B cell (primary cell): ENCODE data around the gene INPP5B. TPM values are rescaled to one million over a fixed set of nuclear protein-coding genes. Genes with fewer than 3 reads are reported as not detected.
"Not testable (repeated sequence)": the region's sequence is repeated elsewhere in the genome, so short reads cannot be mapped to it uniquely, and the experiment has no call there.

Experiments
- ATAC-seq: fragments of 200-7000 bp; cut with Tn5 transposase; one replicate; pipeline ENCODE4 v1.10.0; 2021; ENCODE audit warnings: low read depth, mild to moderate bottlenecking, moderate number of reproducible peaks, moderate library complexity
- CTCF ChIA-PET: fragments of 350-600 bp; sonication (Branson Sonifier 250); formaldehyde crosslinking; loops from one replicate; lab custom pipeline; 2021; ENCODE audit warnings: antibody characterized with exemption, inconsistent platforms; lab: Charles Lee
- POLR2A ChIA-PET: fragments of 350-600 bp; sonication (Branson Sonifier 250); formaldehyde crosslinking; loops from one replicate; lab custom pipeline; 2021; ENCODE audit warnings: antibody characterized with exemption; lab: Charles Lee
- DNase-seq: peaks from one replicate; pipeline ENCODE4 v3.0.0; 2013
- H2AFZ ChIP-seq: 2 replicates; pipeline ENCODE4 v1.6.1; 2012; ENCODE audit warnings: mild to moderate bottlenecking, low read depth, low read length; ENCODE audit not compliant: insufficient read depth, poor library complexity, severe bottlenecking
- H3K27ac ChIP-seq, 2 donors: 1 replicate in 1 of 2; 2 replicates in 1 of 2; pipeline ENCODE4 v1.5.1; 2012 to 2013; ENCODE audit warnings: low read length in 2 of 2, mild to moderate bottlenecking in 2 of 2, moderate library complexity in 1 of 2
- H3K27me3 ChIP-seq, 4 experiments: fragments of 200-600 bp in 1 of 4; sonication (generic) in 1 of 4; replicated peaks in 1 of 4; 1 replicate in 2 of 4; 2 replicates in 2 of 4; pipeline versions ENCODE4 v1.6.1 to v1.7.0; 2013 to 2016; ENCODE audit warnings: low read length in 3 of 4, mild to moderate bottlenecking in 2 of 4, mixed read lengths in 1 of 4, moderate library complexity in 1 of 4; ENCODE audit not compliant: insufficient read depth in 4 of 4, control insufficient read depth in 3 of 4; ENCODE audit errors: control extremely low read depth in 1 of 4
- H3K36me3 ChIP-seq, 2 experiments: replicated peaks in 1 of 2; 1 replicate in 1 of 2; 2 replicates in 1 of 2; pipeline versions ENCODE4 v1.6.1 to v1.7.1; 2013; ENCODE audit warnings: low read length in 1 of 2; ENCODE audit not compliant: insufficient read depth in 2 of 2, control insufficient read depth in 1 of 2; ENCODE audit errors: control extremely low read depth in 1 of 2, extremely low read depth in 1 of 2
- H3K4me1 ChIP-seq, 2 donors: fragments of 200-600 bp in 1 of 2; sonication (generic) in 1 of 2; 1 replicate in 1 of 2; 2 replicates in 1 of 2; pipeline versions ENCODE4 v1.5.1 to v1.6.1; 2013 to 2017; ENCODE audit warnings: low read length in 2 of 2; ENCODE audit not compliant: control insufficient read depth in 2 of 2, insufficient read depth in 2 of 2
- H3K4me2 ChIP-seq: replicated peaks from 2 replicates; pipeline ENCODE3; 2012; ENCODE audit warnings: mild to moderate bottlenecking, low read depth, low read length; ENCODE audit not compliant: poor library complexity, severe bottlenecking
- H3K4me3 ChIP-seq, 5 experiments: fragments of 200-600 bp in 1 of 5; sonication (generic) in 1 of 5; 1 replicate in 3 of 5; 2 replicates in 2 of 5; pipeline versions ENCODE4 v1.5.1 to v1.7.0; 2011 to 2016; ENCODE audit warnings: low read length in 4 of 5, mild to moderate bottlenecking in 4 of 5, low read depth in 2 of 5, control low read depth in 1 of 5, moderate library complexity in 1 of 5; ENCODE audit not compliant: insufficient read depth in 1 of 5; ENCODE audit errors: control extremely low read depth in 1 of 5, extremely low read depth in 1 of 5
- H3K79me2 ChIP-seq: fragments of 200-600 bp; sonication (generic); one replicate; pipeline ENCODE4 v1.6.0; 2016; ENCODE audit warnings: low read length; ENCODE audit not compliant: control insufficient read depth, insufficient read depth
- H3K9ac ChIP-seq: fragments of 200-600 bp; sonication (generic); 2 replicates; pipeline ENCODE4 v1.6.1; 2017; ENCODE audit warnings: mild to moderate bottlenecking, low read length, moderate library complexity
- H3K9me3 ChIP-seq, 3 donors: one replicate each; pipeline versions ENCODE4 v1.6.1 to v1.7.1; 2013; ENCODE audit warnings: low read length in 2 of 3; ENCODE audit not compliant: control insufficient read depth in 2 of 3, insufficient read depth in 1 of 3; ENCODE audit errors: control extremely low read depth in 1 of 3
- H4K20me1 ChIP-seq: 2 replicates; pipeline ENCODE4 v1.6.0; 2012; ENCODE audit warnings: mild to moderate bottlenecking, low read length; ENCODE audit not compliant: insufficient read depth, control insufficient read depth, poor library complexity, severe bottlenecking
- H3K27ac Mint-ChIP-seq: one replicate; pipeline ENCODE4 v1.8.0; 2021; ENCODE audit warnings: mixed read lengths
- H3K27me3 Mint-ChIP-seq: one replicate; pipeline ENCODE4 v1.8.0; 2021; ENCODE audit warnings: mixed read lengths
- H3K4me1 Mint-ChIP-seq: one replicate; pipeline ENCODE4 v1.8.0; 2021; ENCODE audit warnings: mixed read lengths
- H3K4me3 Mint-ChIP-seq: one replicate; pipeline ENCODE4 v1.8.0; 2021; ENCODE audit warnings: mixed read lengths
- H3K9me3 Mint-ChIP-seq: one replicate; pipeline ENCODE4 v1.8.0; 2022; ENCODE audit warnings: mixed read lengths; ENCODE audit not compliant: insufficient read depth
- WGBS: methylation state at CpG from one replicate; pipeline ENCODE4 v1.1.5; 2013; ENCODE audit warnings: missing lambda C conversion rate; ENCODE audit not compliant: insufficient coverage; 5-methylcytosine and 5-hydroxymethylcytosine counted together
- intact Hi-C: fragments of 100-400 bp; cut with micrococcal nuclease; formaldehyde crosslinking; loops from one replicate; pipeline ENCODE4 v1.10.0; 2022
- polyA plus RNA-seq: library from polyadenylated mRNA; depleted of rRNA; stranded (reverse); fragments of >200 nt; gene quantifications from 2 replicates; pipeline ENCODE4 v1.2.3, GENCODE V29; 2012
- total RNA-seq, 2 donors: library from RNA; stranded (reverse); fragments of 120-200 nt in 1 of 2; gene quantifications; 1 replicate in 1 of 2; 2 replicates in 1 of 2; pipeline versions ENCODE4 v1.2.3 to v1.2.4, GENCODE V29; 2013 to 2022

The INPP5B gene
- total and polyA plus RNA-seq, 2 donors (not counting 1 experiment from before 2014, with no cell fraction given), result 45.4 to 63.3 TPM

DNA sequence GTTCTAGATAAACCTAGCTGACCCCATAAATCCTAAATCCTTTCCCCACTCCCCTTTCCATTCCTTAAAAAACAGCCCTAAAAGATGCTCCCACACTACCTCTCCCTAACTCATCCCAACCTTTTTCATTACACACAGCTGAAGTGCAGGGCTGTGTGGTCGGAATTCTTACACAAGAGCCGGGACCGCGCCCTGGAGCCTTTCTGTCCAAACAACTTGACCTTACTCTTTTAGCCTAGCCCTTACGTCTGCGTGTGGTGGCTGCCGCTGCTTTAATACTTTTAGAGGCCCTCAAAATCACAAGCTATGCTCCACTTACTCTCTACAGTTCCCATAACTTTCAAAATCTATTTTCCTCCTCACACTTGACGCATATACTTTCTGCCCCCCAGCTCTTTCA, 36.0 kb downstream of the INPP5B start:
- H3K9ac ChIP-seq, H3K4me1 ChIP-seq, DNase-seq, H3K36me3 ChIP-seq, H3K4me3 Mint-ChIP-seq, CTCF ChIA-PET, ATAC-seq, H3K4me1 Mint-ChIP-seq, H3K27me3 ChIP-seq, H3K27me3 Mint-ChIP-seq, H3K27ac ChIP-seq, POLR2A ChIA-PET, H3K9me3 Mint-ChIP-seq, H3K4me2 ChIP-seq, H2AFZ ChIP-seq, intact Hi-C loops, H3K4me3 ChIP-seq, H3K27ac Mint-ChIP-seq: not testable (repeated sequence)
- peaks cover 1 to 14% (median 10%) of the 10 kb centered on the region in 3 donors for H3K9me3 ChIP-seq
- H4K20me1 ChIP-seq, result peaks cover 36% of the 10 kb centered on the region
- 86% methylated on average over 8 of the region's 8 CpGs for WGBS
- peaks cover 63% of the 10 kb centered on the region for H3K79me2 ChIP-seq

DNA sequence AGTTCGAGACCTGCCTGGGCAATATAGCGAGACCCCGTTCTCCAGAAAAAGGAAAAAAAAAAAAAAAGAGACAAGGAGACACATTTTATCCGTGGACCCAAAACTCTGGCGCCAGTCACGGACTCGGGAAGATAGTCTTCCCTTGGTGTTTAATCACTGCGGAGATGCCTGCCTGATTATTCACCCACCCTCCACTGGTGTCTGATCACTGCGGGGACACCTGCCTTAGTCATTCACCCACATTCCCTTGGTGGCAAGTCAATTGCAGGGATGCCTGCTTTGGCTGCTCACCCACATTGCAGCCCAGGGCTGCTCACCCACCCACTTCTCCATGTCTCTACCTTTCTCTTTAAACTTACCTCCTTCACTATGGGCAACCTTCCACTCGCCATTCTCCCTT, 38.3 kb downstream of the INPP5B start:
- H3K9ac ChIP-seq, H3K4me1 Mint-ChIP-seq, CTCF ChIA-PET, H3K4me1 ChIP-seq, H3K27me3 ChIP-seq, DNase-seq, H3K27ac Mint-ChIP-seq, H3K36me3 ChIP-seq, H3K27ac ChIP-seq, intact Hi-C loops, ATAC-seq, H3K4me2 ChIP-seq, H3K4me3 ChIP-seq, H3K27me3 Mint-ChIP-seq, H3K9me3 Mint-ChIP-seq, H2AFZ ChIP-seq, POLR2A ChIA-PET, H3K4me3 Mint-ChIP-seq: not testable (repeated sequence)
- 98% methylated on average over 10 of the region's 10 CpGs for WGBS
- Histone ChIP-seq H3K79me2 (peaks cover 39% of the 10 kb centered on the region), H3K9me3 (peaks cover 1 to 18% (median 15%) of the 10 kb centered on the region in 3 donors), H4K20me1 (peaks cover 18% of the 10 kb centered on the region)

DNA sequence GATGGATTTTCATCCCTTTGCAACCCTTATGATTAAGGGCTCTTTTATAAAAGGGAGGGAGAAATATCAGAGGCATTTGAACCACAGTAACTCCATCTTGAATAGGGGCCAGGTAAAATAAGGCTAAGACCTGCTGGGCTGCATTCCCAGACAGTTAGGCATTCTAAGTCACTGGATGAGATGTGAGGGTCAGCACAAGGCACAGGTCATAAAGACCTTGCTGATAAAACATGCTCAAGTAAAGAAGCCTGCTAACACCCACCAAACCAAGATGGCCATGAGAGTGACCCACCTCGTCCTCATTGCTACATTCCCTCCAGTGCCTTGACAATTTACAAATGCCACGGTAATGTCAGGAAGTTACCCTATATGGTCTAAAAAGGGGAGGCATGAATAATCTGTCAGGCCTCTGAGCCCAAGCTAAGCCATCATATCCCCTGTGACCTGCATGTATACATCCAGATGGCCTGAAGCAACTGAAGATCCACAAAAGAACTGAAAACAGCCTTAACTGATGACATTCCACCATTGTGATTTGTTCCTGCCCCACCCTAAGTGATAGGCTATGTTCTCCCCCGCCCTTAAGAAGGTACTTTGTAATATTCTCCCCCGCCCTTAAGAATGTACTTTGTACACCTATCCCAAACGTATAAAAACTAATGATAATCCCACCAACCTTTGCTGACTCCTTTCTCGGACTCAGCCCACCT, 39.3 kb downstream of the INPP5B start:
- POLR2A ChIA-PET, H2AFZ ChIP-seq, H3K4me3 ChIP-seq, CTCF ChIA-PET, H3K27ac ChIP-seq, H3K9ac ChIP-seq, ATAC-seq, H3K4me3 Mint-ChIP-seq, H3K4me1 Mint-ChIP-seq, intact Hi-C loops, H3K4me1 ChIP-seq, H3K27me3 ChIP-seq, H3K36me3 ChIP-seq, H3K9me3 Mint-ChIP-seq, H3K27ac Mint-ChIP-seq, H3K4me2 ChIP-seq, H3K27me3 Mint-ChIP-seq, DNase-seq: not testable (repeated sequence)
- 98% methylated on average over 5 of the region's 6 CpGs for WGBS
- peaks cover 36% of the 10 kb centered on the region for H3K79me2 ChIP-seq
- peaks cover 1 to 15% (median 15%) of the 10 kb centered on the region in 3 donors for H3K9me3 ChIP-seq
- peaks cover 17% of the 10 kb centered on the region for H4K20me1 ChIP-seq

DNA sequence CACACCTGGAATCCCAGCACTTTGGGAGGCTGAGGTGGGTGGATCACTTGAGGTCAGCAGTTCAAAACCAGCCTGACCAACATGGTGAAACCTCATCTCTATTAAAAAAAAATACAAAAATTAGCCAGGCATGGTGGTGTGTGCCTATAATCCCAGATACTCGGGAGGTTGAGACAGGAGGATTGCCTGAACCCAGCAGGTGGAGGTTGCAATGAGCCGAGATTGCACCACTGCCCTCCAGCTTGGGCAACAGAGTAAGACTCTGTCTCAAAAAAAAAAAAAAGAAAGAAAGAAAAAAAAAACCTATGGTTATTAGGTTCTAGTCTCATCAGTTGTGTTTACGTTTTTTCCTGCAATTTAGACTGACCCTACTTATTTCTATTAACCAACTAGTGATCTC, 40.3 kb downstream of the INPP5B start:
- H3K9me3 Mint-ChIP-seq, CTCF ChIA-PET, H3K9ac ChIP-seq, H3K4me2 ChIP-seq, H3K4me3 Mint-ChIP-seq, H3K27ac Mint-ChIP-seq, POLR2A ChIA-PET, H3K4me3 ChIP-seq, ATAC-seq, H3K27ac ChIP-seq, H2AFZ ChIP-seq, H3K4me1 Mint-ChIP-seq, H4K20me1 ChIP-seq, H3K27me3 Mint-ChIP-seq, DNase-seq, intact Hi-C loops, H3K27me3 ChIP-seq, H3K36me3 ChIP-seq: not testable (repeated sequence)
- no CpG with 5 or more reads among the region's 3 CpGs for WGBS
- Histone ChIP-seq H3K9me3 (peaks cover 1 to 11% (median 10%) of the 10 kb centered on the region in 3 donors), H3K4me1 (peaks cover 8 to 11% of the 10 kb centered on the region in 2 donors), H3K79me2 (peaks cover 34% of the 10 kb centered on the region)
